HG03565 (cell line): Measurements from ENCODE around the gene TMEM129.

Experiments used
- ATAC-seq: cut with Tn5 transposase; IDR thresholded peaks from one replicate; pipeline ENCODE4 v1.9.1; 2021; ENCODE audit warnings: mild to moderate bottlenecking, moderate library complexity; ENCODE audit not compliant: unreplicated experiment

TMEM129 gene

DNA sequence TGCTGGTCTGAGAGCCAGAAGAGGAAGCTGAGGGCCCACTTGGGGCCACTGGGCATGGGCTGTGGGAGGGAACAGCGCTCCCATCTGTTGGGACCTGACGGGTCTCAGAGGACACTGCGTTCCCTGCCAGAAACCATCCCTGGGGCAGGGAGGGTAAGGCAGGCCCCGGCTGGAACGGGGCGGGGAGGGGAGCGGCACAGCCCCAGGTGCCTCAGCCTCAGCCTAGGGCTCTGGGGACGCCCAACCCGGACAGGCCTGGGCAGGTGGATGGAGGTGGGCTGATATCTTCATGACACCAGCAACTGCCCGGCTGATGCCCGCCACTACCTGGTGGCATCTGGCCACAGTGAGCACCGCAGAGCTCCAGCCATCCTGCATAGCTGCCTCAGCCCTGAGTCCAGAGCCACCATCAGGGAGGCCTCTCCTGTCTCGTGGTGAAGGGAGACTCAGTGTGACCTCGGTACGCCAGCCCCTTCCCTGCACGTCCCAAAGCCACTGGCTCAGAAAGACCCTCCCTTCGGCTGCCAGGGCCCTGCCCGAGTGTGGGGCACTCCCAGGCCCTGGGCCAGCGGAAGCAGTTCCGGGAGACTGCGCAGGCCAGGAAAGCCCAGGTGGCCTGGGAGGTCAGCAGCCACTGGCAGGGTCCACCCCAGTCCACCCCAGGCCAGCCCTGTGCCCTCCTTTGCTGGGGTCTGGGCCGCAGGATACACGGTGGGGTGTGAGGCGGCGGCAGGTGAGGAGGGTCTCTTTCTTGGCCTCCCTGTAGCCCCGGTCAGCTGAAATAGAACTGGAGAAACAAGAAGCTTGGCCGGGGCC, 37.4 kb upstream of the TMEM129 start:
- no peak for ATAC-seq

- no peak for ATAC-seq
Observed at GRCh38 chr4:1757836-1758235, 36.7 kb upstream of the TMEM129 start.

DNA sequence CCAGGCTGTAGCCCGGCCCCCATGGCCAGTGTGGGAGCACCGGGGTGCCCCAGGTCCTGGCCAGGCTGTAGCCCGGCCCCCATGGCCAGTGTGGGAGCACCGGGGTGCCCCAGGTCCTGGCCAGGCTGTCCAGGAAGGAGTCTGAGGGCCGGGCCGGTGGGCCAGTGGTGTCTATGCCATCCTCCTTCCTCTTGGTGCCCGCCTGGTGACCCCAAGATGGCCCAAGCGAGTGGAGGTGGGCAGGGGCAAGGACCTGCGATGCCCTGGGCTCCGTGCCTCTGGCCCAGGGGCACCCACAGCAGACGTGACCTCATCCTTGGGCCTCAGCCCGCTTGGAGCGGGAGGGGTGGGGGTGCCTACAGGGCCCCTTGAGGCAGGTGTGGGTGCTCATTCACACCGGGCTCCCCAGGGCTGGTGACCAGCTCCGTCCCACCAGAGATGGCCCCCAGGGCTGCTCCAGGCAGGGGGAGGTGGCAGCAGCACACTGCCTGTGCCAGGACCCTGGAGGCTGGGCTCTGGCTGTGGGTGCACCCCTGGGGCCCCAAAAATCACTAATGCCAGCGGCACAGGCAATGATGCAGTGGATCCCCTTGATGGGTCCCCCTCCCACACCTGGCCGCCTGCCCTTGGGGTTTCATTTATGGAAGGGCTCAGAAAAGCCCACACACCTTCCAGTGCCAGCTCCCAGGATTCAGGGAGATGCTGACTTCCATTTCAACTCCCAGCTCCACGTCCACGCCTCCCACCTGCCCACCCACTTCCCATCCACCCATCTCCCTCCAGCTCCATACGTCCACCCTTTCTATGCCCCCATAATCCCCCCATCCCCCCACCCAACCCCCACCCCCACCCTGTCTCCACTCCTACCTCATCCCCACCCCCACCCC, 36.0 kb upstream of the TMEM129 start:
- no peak for ATAC-seq

DNA sequence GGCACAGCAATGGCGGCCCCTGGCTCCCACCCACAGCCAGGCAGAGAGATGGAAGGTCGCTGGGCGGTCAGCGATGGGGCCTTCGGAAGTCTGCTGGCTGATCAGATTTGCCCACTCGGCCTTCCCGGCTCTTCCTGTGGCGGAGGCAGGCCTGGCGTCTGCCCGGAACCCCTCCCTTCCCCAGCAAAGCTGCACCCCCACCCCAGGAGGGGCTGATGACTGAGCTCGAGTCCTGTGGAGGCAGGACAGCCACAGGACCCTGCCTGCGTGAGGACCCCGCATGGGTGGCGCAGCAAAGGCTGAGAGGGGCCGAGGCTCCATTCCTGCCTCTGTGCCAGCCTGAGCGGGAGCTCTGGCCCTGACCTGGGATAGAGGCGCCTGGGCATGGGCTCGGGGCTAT, 35.0 kb upstream of the TMEM129 start:
- no peak for ATAC-seq

DNA sequence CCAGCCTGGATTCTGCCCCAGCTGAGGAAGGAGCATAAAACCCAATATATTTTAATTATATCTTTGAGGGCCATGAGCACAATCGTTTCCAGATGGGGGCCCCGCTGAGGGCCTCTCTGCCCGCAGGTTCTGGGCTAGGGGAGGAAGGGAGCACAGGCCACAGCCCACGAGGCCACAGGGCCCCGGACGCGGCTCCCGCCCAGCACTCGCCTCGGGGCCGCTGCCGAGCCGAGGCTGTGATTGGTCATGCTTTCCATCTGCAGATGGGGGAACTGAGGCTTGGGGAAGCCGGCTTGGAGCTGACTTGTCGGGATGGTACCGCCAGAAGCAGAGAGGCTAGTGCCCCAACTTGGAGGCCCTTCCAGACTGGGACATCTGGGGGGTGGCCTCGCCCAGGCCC, 34.2 kb upstream of the TMEM129 start:
- ATAC-seq = no peak

DNA sequence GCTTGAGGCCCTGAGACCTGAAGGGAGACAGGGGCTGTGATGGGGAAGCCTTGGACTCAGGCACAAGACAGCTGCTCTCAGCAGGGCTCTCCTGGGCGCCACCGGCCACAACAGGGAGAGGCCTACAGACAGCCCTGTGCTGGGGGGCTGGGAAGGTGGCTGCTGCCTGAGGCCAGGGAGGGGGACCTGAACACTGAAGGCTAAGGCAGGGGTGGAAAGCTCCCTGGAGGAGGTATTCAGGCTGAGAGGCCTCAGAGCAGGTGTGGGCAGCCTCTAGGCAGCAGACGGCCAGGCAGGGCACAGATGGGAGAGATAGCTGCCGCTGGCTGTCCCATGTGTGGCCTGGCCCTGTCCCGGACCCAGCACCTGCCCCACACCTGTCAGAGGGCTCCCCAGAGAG, 33.2 kb upstream of the TMEM129 start:
- no peak for ATAC-seq

- no peak for ATAC-seq
Observed at GRCh38 chr4:1753697-1754311, 32.7 kb upstream of the TMEM129 start.

GRCh38 chr4:1753294-1753696, 32.2 kb upstream of the TMEM129 start:
- ATAC-seq = no peak

- no peak for ATAC-seq
Observed at GRCh38 chr4:1752284-1753041, 31.3 kb upstream of the TMEM129 start.

- ATAC-seq = no peak
Observed at GRCh38 chr4:1751919-1752283, 30.8 kb upstream of the TMEM129 start.

DNA sequence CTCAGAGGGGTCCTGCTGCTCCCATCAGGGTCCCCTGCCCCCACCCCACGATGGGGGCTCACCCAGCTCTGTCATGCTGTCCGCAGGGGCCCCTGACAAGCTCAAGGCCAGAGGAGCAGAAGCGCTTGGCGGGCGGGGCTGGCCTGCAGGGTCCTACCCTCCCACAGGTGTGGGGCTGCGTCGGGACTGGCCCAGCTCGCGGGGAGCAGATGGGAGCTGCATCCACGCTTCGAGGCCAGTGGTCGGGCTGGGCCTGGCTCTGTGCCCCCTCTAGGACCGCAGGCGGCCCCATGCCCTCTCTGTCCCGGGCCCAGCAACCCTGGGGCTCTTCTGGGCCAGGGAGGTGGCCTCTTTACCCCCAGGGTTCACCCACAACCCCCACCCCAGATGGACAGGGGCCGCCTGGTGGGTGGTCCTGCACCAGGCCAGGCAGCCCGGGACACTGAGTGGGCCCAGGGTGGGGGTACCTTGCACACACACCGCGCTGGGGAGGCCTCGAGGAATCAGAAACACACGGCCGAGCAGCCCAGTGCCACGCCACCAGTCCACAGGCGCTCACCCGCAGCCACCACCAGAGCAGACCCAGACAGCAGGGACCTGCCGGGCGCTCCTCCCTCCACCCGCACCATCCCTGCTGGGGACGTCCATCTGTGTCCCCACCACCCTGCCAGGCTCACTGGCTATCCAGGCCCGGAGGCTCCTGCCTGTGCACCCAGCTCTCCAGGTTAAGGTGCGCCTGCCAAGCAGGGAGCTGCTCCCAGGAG, 30.2 kb upstream of the TMEM129 start:
- ATAC-seq = no peak

GRCh38 chr4:1750381-1751154, 29.4 kb upstream of the TMEM129 start:
- ATAC-seq = no peak

DNA sequence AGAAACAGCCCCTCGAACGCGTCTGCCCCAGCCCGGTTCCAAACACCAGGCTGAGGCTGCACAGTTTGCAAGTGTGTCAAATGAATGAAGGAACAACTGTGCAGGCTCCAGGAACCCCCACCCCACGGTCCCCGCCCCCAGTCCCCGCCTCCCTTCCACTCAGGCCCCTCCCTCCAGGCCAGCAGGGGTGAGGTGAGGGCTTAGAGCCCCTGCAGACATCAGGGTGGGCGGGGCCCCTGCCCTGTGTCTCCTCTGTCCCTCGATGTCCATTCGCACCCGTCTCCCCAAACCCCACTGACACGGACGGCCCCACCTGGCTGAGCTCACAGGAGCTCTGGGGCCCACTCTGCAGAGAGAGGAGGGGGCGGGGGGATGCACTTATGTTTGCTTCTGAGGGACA, 28.7 kb upstream of the TMEM129 start:
- ATAC-seq = no peak

DNA sequence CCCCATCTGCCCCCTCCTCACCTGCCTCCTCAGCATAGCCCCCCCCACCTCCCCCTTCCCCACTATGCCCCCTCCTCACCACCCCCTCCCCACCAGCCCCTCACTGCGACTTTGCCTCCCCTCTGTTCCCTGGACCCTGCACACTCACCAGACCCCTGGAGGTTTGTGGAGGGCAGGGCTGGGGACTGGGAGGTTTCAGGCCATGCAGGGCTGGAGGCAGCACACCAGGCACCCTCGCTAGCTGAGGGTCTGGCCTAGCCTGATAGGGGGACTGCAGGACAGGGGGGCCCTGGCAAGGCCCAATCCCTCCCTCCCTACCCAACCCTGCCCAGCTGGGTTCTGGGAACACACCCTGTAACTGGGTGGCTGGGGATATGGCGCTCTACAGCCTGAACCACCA, 28.2 kb upstream of the TMEM129 start:
- ATAC-seq = no peak

GRCh38 chr4:1748465-1748995, 27.4 kb upstream of the TMEM129 start:
- ATAC-seq = no peak

- ATAC-seq = no peak
Observed at GRCh38 chr4:1747603-1747967, 26.5 kb upstream of the TMEM129 start.

DNA sequence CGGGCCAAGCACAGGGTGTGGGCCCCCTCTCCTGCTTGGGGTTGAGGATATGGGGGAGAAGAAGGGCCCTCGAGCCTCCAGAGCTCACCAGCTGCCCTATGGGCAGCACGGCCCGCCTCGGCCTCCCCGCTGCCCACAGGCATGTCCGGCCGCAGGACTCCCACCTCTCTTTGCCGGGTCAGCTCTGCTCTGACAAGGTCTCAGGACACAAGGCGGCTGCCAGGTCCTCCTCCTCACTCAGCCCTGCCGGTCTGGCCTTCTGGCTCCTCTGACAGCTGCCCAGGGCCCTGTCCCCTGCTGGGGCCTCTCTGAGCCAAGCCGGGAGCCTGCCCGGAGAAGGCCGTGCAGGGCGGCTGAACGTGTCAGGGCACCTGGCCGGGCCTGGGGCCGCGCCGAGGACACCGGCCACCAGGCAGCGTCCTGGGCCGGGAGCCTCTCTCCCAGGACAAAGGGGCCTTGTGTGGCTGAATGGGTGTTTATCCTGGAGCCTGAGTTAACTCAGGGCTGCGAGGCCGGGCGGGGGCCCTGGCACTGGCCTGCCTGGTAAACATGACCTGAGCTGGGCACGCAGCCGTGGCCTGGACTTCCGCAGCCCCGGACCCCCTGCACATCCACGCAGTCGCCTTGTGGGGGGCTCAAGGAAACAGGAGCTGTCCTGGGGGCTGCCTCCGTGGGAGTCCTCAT, 25.9 kb upstream of the TMEM129 start:
- no peak for ATAC-seq

- ATAC-seq = no peak
Observed at GRCh38 chr4:1746265-1746691, 25.2 kb upstream of the TMEM129 start.

- no peak for ATAC-seq
Observed at GRCh38 chr4:1745697-1746096, 24.6 kb upstream of the TMEM129 start.
